Gastrocnemius medialis (tissue), 4 donors: ENCODE results near the gene SNX32. TPM values are rescaled to one million over a fixed set of nuclear protein-coding genes. Genes with fewer than 3 reads are reported as not detected.
A peak's percentile ranks its signal among the peaks of the same experiment; 100 is the strongest.

Experiments used
- ATAC-seq, 2 donors: fragments of 150-250 bp; one replicate each; pipeline ENCODE4 v1.9.1; 2016
- DNase-seq, 2 donors: peaks; one replicate each; pipeline ENCODE4 v3.0.0-alpha.2; 2019
- H3K27ac ChIP-seq, 4 donors: fragments of 200-600 bp; sonication (generic); 1 replicate in 1 of 4; 2 replicates in 3 of 4; pipeline ENCODE4 v1.5.1; 2016 to 2018; ENCODE audit warnings: mild to moderate bottlenecking in 2 of 4, moderate library complexity in 1 of 4
- H3K27me3 ChIP-seq, 3 donors: fragments of 200-600 bp; sonication (generic) in 2 of 3; 1 replicate in 1 of 3; 2 replicates in 2 of 3; pipeline versions ENCODE4 v1.5.1 to v1.6.0; 2016 to 2019; ENCODE audit warnings: mild to moderate bottlenecking in 1 of 3, moderate library complexity in 1 of 3
- H3K36me3 ChIP-seq, 2 donors: fragments of 200-600 bp; sonication (generic) in 1 of 2; one replicate each; pipeline ENCODE4 v1.5.1; 2017 to 2018
- H3K4me1 ChIP-seq, 2 donors: fragments of 200-600 bp; sonication (generic) in 1 of 2; one replicate each; pipeline ENCODE4 v1.5.1; 2016 to 2017; ENCODE audit warnings: mild to moderate bottlenecking in 2 of 2
- H3K4me3 ChIP-seq, 4 donors: fragments of 200-600 bp; sonication (generic) in 3 of 4; 1 replicate in 1 of 4; 2 replicates in 3 of 4; pipeline ENCODE4 v1.5.1; 2016 to 2019; ENCODE audit warnings: mild to moderate bottlenecking in 2 of 4
- H3K9me3 ChIP-seq, 3 donors: fragments of 200-600 bp; sonication (generic) in 2 of 3; 1 replicate in 1 of 3; 2 replicates in 2 of 3; pipeline ENCODE4 v1.5.1; 2016 to 2019
- POLR2A ChIP-seq, 2 donors: fragments of 450-650 bp; IDR thresholded peaks; one replicate each; pipeline ENCODE4 v1.6.1; 2017; ENCODE audit warnings: antibody characterized with exemption in 2 of 2, mild to moderate bottlenecking in 2 of 2, moderate library complexity in 2 of 2
- in situ Hi-C, 4 donors: fragments of 200-750 bp; cut with MboI; loops; one replicate each; pipeline versions ENCODE4 v1.15.0 to v1.8.0; 2017; ENCODE audit warnings: low sequenced_read_pairs in 4 of 4
- intact Hi-C: fragments of 100-400 bp; cut with DNase I; formaldehyde crosslinking; loops from one replicate; pipeline ENCODE4 v1.15.1; 2023; ENCODE audit warnings: low total_unique reads
- total RNA-seq, 4 donors: library from RNA; depleted of rRNA; stranded (reverse); fragments of >200 nt; gene quantifications; one replicate each; pipeline versions ENCODE4 v1.1.0 to v1.2.3, GENCODE V29; 2016
- TF ChIP-seq, protein P1 (sequence below), 5 experiments: fragments of 450-650 bp in 3 of 5; fragments of 200-600 bp in 2 of 5; sonication (generic) in 2 of 5; IDR thresholded peaks in 4 of 5; conservative IDR thresholded peaks in 1 of 5; 1 replicate in 4 of 5; 2 replicates in 1 of 5; pipeline ENCODE4 v1.5.1; 2016 to 2019; ENCODE audit warnings: antibody characterized with exemption in 5 of 5, mild to moderate bottlenecking in 3 of 5, moderate library complexity in 3 of 5

SNX32 gene
- total RNA-seq, 4 donors from 2014 or later, result 0.11 TPM; not detected in 3

DNA sequence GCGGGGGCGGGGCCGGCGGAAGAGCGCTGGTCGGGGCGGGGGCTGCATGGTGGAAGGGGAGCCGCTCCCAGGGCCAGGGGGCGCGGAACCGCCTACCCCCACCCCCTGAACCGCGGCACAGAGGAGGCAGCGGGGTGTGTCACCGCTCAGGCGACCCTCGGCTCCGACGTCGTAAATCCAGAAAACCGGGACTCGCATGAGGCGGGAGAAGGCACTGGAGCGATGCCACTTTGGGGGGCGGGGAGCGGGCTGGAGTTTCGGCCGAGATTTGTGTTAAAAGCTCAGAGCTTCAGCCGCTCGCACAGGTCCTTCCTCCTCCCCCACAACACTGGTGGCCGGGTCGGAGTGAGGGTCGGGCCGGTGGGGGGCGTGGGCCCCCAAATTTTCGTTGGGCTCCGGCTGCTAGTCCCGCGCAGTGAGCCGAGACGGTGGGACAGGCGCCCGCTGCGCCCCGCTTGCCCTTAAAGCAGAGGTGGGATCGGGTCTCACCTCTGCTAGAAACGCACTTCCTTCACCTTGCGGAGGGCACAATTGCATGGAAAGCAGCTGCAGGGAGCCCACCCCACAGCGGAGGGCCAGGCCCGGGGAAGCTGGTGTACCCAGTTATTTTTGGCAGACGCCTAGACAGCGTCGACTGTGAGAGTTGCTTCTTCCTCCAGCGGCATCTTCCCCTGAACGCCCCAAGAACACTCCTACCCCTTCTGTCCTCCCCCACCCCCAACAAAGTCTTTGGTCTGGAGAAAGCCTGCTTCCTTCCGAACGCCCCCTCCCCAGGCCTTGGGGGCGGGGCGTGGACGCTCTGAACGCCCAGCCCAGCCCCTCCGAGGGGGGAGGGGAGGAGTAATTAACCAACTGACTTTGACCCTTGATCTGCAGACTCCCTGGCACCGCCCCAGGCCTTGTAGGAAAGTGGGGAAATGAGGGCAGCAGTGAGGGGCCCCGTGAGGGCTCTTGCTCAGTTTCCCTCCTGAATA, 45.8 kb upstream of the SNX32 start:
- ATAC-seq (no peak), DNase-seq (no peak)
- in situ Hi-C loops (no loop called here), intact Hi-C loops (loop anchor here (10.0 kb wide), 1 partner anchor 197 kb away; no protein-coding TSS in a partner anchor)
- Histone ChIP-seq H3K9me3 (no peaks in the 10 kb centered on the region), H3K4me3 (peak overlapping the region in 1 of 4 donors; percentile 24), H3K27ac (no peak overlapping the region), H3K27me3 (peaks cover 23 to 53% (median 40%) of the 10 kb centered on the region in 3 donors), H3K36me3 (no peaks in the 10 kb centered on the region), H3K4me1 (peaks cover 4% of the 10 kb centered on the region in 2 donors)
- TF ChIP-seq, protein P1, sequence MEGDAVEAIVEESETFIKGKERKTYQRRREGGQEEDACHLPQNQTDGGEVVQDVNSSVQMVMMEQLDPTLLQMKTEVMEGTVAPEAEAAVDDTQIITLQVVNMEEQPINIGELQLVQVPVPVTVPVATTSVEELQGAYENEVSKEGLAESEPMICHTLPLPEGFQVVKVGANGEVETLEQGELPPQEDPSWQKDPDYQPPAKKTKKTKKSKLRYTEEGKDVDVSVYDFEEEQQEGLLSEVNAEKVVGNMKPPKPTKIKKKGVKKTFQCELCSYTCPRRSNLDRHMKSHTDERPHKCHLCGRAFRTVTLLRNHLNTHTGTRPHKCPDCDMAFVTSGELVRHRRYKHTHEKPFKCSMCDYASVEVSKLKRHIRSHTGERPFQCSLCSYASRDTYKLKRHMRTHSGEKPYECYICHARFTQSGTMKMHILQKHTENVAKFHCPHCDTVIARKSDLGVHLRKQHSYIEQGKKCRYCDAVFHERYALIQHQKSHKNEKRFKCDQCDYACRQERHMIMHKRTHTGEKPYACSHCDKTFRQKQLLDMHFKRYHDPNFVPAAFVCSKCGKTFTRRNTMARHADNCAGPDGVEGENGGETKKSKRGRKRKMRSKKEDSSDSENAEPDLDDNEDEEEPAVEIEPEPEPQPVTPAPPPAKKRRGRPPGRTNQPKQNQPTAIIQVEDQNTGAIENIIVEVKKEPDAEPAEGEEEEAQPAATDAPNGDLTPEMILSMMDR (IDR thresholded peaks at IDR 0.05 in 4 of 5, conservative IDR thresholded peaks at IDR 0.05 in 1 of 5), result no peak
- TF ChIP-seq POLR2A (IDR thresholded peaks at IDR 0.05), result no peak

DNA sequence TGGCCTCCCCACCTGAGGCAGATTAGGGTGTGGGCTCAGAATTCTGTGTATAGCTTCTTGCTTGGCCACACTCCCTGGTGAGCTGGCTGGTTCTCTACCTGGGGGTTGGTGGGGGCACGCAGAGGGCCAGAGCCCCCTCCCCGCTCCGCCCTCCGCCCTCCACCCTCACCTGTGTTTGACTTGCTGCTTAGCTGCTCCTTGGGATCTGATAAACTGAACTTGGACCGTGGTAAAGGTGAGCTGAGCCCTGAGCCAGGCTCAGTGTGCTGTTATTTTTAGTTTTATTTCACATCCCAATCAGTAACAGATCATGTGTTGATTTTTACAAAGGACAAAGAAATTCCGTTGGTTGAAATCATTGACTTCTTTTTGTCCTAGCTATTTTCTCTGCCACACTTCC, 44.9 kb upstream of the SNX32 start:
- intact Hi-C loops (loop anchor here (10.0 kb wide), 1 partner anchor 196 kb away; no protein-coding TSS in a partner anchor), in situ Hi-C loops (no loop called here)
- H3K36me3 ChIP-seq, result no peaks in the 10 kb centered on the region
- H3K4me3 ChIP-seq, result no peak overlapping the region
- peaks cover 23 to 53% (median 40%) of the 10 kb centered on the region in 3 donors for H3K27me3 ChIP-seq
- H3K4me1 ChIP-seq, result peaks cover 4% of the 10 kb centered on the region in 2 donors
- no peak overlapping the region for H3K27ac ChIP-seq
- ATAC-seq (no peak), DNase-seq (no peak)
- TF ChIP-seq, protein P1 (IDR thresholded peaks at IDR 0.05 in 4 of 5, conservative IDR thresholded peaks at IDR 0.05 in 1 of 5), result no peak
- TF ChIP-seq POLR2A (IDR thresholded peaks at IDR 0.05), result no peak
- no peaks in the 10 kb centered on the region for H3K9me3 ChIP-seq

DNA sequence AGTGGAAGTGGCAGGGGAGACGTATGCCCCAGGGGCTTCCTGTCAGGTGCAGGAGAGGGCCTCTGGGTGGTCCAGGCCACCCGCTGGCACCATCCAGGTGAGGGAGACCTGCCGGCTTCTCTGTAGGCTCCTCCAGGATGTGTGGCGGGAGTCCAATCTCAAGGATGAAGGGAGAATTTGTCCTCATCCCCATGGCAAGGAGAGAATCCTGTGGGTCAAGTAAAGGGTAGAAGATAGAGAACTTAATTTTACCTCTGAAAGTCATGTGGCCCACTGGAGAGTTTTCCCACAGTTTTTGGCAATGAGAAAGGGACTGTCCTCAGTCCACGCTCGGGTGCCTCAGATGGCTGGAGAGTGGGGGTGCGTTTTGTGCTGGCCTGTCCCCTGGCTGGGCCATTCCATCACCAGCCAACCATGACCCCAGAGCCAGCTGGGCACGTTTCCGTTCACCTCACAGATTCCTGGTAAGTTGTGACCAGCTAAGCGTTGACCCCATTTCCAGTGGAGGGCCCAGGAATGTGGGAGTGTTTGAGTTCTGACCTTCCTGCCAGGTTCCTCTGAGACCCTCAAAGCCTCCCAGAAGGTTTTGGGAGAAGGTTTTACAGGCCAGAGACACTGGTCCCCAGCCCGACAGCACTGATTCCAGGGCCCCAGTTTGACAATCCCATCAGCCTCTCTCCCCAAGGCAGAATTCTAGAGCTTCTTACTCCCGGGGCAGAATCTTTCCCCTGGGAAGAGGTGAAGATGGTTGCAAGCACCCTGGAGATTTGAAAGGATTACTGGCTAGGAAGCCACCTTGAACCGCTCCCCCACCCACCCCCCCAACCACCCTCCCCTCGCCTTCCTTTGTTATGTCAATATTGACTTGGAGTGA, 44.3 kb upstream of the SNX32 start:
- intact Hi-C loops, result loop anchor here (10.0 kb wide), 1 partner anchor 195 kb away; no protein-coding TSS in a partner anchor
- in situ Hi-C loops, result no loop called here
- Histone ChIP-seq H3K4me3 (no peak overlapping the region), H3K27ac (no peak overlapping the region), H3K9me3 (no peaks in the 10 kb centered on the region), H3K4me1 (peaks cover 4% of the 10 kb centered on the region in 2 donors), H3K36me3 (no peaks in the 10 kb centered on the region), H3K27me3 (peaks cover 23 to 51% (median 40%) of the 10 kb centered on the region in 3 donors)
- ATAC-seq, result no peak
- TF ChIP-seq POLR2A (IDR thresholded peaks at IDR 0.05), result no peak
- TF ChIP-seq, protein P1 (IDR thresholded peaks at IDR 0.05 in 4 of 5, conservative IDR thresholded peaks at IDR 0.05 in 1 of 5), result no peak
- DNase-seq, result no peak

DNA sequence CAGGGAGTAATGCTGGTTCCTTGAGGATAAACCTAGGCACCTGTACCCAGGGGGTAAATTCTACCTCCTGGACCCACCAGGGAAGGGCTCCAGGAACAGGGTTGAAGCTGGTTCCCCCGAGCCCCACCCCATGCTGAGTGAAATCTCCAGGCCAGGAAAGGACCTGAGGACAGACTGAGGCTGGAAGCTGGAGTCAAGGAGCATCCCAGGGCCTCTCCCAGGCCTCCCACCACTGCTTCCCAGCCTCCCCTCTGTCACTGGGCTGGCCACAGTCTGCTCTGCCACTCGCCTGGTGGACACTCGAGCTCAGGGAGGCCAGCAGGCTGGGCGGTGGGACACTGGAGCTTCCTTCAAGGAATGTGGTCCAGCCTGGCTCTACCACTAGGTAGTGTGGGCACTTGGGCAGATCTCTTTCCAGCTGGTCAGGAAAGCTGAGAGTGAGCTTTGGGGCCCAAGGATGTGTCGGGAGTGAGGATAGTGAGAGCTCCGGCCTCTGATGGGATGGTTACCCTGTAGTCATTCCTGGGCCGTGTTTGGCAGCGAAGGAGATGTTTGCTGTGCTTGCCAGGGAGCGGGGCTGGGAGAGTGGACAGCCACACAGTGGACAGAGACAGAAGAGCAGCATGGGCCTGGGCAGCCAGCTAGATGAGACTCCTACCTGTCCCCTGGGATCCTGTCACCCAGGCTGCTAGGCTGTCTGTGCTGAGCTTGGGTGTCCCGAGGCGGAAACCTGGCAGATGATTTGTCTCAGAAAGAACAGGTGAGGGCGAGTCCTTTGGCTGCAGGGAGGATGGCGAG, 43.5 kb upstream of the SNX32 start:
- TF ChIP-seq, protein P1 (IDR thresholded peaks at IDR 0.05 in 4 of 5, conservative IDR thresholded peaks at IDR 0.05 in 1 of 5), result no peak
- no peak for TF ChIP-seq POLR2A (IDR thresholded peaks at IDR 0.05)
- Histone ChIP-seq H3K27me3 (peaks cover 20 to 43% (median 33%) of the 10 kb centered on the region in 3 donors), H3K27ac (no peak overlapping the region), H3K4me3 (no peak overlapping the region), H3K36me3 (no peaks in the 10 kb centered on the region), H3K4me1 (peaks cover 4% of the 10 kb centered on the region in 2 donors), H3K9me3 (no peaks in the 10 kb centered on the region)
- in situ Hi-C loops (no loop called here), intact Hi-C loops (no loop called here)
- no peak for DNase-seq
- no peak for ATAC-seq
